ENCODE data around the gene NEK11.

Gene NEK11

GRCh38 chr3:131279577-131279976 lies 252.9 kb downstream of the NEK11 start:
- TF ChIP-seq, protein P1, sequence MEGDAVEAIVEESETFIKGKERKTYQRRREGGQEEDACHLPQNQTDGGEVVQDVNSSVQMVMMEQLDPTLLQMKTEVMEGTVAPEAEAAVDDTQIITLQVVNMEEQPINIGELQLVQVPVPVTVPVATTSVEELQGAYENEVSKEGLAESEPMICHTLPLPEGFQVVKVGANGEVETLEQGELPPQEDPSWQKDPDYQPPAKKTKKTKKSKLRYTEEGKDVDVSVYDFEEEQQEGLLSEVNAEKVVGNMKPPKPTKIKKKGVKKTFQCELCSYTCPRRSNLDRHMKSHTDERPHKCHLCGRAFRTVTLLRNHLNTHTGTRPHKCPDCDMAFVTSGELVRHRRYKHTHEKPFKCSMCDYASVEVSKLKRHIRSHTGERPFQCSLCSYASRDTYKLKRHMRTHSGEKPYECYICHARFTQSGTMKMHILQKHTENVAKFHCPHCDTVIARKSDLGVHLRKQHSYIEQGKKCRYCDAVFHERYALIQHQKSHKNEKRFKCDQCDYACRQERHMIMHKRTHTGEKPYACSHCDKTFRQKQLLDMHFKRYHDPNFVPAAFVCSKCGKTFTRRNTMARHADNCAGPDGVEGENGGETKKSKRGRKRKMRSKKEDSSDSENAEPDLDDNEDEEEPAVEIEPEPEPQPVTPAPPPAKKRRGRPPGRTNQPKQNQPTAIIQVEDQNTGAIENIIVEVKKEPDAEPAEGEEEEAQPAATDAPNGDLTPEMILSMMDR (IDR thresholded peaks at IDR 0.05; ENCODE audit: borderline replicate concordance, control extremely low read depth, extremely low read depth, insufficient read depth, missing control alignments): no peak
- in situ Hi-C loops (cut with MboI; ENCODE audit: low sequenced_read_pairs, unreplicated experiment): no loop called here
- no peak for DNase-seq (ENCODE audit: low spot score)

DNA sequence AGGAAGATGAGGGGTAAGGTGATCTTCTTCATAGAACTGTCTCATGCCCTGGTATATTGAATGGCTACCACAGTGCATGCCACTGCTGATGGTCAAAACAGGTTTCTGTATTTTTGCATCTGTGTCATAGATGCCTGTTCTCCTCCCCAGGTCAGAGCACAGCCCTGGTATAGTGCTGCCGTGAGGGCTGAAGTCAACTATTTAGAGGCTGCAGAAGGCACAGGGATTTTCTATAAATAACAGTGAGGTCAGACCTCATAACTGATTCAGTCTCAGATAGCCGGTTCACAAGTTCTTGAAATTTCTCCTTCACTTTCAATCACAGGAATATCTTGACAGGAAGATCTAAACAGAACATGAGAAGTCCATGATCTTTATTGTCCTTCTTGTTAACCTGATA lies 255.7 kb downstream of the NEK11 start:
- no peak for DNase-seq (ENCODE audit: low spot score)

DNA sequence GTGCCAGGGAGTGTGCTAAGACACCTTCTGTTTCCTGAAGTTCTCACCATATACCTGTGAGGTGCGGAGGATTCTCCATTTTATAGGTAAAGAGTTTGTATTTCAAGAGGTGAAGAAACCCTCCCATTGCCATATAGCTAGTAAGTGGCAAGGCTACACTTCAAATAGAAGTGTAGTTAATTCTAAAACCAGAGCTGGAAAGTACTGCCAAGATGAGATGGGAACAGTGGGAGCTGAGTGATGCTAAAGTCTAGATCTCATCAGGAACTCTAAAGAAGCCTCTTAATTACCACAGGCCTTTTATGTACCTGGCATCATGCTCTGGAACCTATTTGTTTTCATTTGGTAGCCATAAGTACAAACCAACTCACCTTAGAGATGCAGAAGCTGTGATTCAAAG lies 256.3 kb downstream of the NEK11 start:
- in situ Hi-C loops (cut with MboI; ENCODE audit: low sequenced_read_pairs, unreplicated experiment): no loop called here
- TF ChIP-seq, protein P1 (IDR thresholded peaks at IDR 0.05; ENCODE audit: borderline replicate concordance, control extremely low read depth, extremely low read depth, insufficient read depth, missing control alignments): no peak
- no peak for DNase-seq (ENCODE audit: low spot score)

More for the DNA sequence above, 255.7 kb downstream of the NEK11 start:
- TF ChIP-seq, protein P1 (IDR thresholded peaks at IDR 0.05; ENCODE audit: borderline replicate concordance, control extremely low read depth, extremely low read depth, insufficient read depth, missing control alignments): no peak
- in situ Hi-C loops (cut with MboI; ENCODE audit: low sequenced_read_pairs, unreplicated experiment): no loop called here

GRCh38 chr3:131283862-131284261 lies 257.2 kb downstream of the NEK11 start:
- DNase-seq (ENCODE audit: low spot score): no peak

DNA sequence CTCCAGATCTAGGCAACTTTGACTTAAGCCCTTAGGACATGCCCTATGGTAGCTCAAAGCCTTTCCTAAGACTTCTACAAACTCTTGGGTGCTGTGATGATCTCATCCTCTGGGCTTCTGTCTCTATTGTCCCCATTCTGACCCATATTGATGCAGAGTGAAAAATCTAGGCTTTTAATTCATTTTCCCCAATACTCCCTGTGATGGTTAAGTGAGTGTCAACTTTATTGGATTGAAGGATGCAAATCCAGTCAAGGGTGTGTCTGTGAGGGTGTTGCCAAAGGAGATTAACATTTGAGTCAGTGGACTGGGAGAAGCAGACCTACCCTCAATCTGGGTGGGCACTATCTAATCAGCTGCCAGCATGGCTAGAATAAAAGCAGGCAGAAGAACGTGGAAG lies 257.6 kb downstream of the NEK11 start:
- in situ Hi-C loops (cut with MboI; ENCODE audit: low sequenced_read_pairs, unreplicated experiment): no loop called here
- DNase-seq (ENCODE audit: low spot score): no peak
- TF ChIP-seq, protein P1 (IDR thresholded peaks at IDR 0.05; ENCODE audit: borderline replicate concordance, control extremely low read depth, extremely low read depth, insufficient read depth, missing control alignments): no peak

More at GRCh38 chr3:131283862-131284261, 257.2 kb downstream of the NEK11 start:
- TF ChIP-seq, protein P1 (IDR thresholded peaks at IDR 0.05; ENCODE audit: borderline replicate concordance, control extremely low read depth, extremely low read depth, insufficient read depth, missing control alignments): no peak
- in situ Hi-C loops (cut with MboI; ENCODE audit: low sequenced_read_pairs, unreplicated experiment): no loop called here

DNA sequence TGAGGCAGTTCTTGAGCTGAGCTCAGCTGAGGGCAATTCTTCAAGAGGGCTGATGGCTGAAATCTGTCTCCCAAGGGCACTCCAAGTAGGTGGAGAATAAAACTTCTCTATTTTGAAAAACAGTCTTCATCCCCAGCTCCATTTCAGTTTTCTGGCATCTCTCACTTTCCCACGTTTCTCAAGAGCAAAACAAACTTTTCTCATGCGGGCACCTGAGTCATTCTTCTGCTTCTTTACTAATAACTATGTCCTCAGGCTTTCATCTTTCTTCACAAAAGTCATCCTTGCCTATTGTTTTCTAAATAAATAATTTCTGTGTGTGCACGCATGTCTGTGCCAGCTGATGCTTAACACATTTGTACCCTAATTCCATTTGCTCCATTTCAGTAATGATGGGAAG lies 258.8 kb downstream of the NEK11 start:
- TF ChIP-seq, protein P1 (IDR thresholded peaks at IDR 0.05; ENCODE audit: borderline replicate concordance, control extremely low read depth, extremely low read depth, insufficient read depth, missing control alignments): no peak

DNA sequence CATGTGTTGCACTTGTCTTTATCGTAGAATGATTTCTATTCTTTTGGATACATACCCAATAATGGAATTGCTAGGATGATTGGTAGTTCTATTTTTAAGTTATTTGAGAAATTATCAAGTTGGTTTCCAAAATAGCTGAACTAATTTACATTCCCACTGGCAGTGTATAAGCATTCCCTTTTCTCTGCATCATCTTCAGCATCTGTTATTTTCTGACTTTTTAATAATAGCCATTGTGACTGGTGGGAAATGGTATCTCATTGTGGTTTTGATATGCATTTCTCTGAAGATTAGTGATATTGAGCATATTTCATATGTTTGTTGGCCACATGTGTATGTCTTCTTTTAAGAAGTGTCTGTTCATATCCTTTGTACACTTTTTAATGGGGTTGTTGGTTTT lies 273.2 kb downstream of the NEK11 start:
- TF ChIP-seq, protein P1 (IDR thresholded peaks at IDR 0.05; ENCODE audit: borderline replicate concordance, control extremely low read depth, extremely low read depth, insufficient read depth, missing control alignments): no peak
- in situ Hi-C loops (cut with MboI; ENCODE audit: low sequenced_read_pairs, unreplicated experiment): no loop called here

More for the DNA sequence above, 258.8 kb downstream of the NEK11 start:
- in situ Hi-C loops (cut with MboI; ENCODE audit: low sequenced_read_pairs, unreplicated experiment): no loop called here
- no peak for DNase-seq (ENCODE audit: low spot score)

More for the DNA sequence above, 273.2 kb downstream of the NEK11 start:
- no peak for DNase-seq (ENCODE audit: low spot score)
